GM12878 (cell line): ENCODE results near the gene ARHGEF37. TPM values are rescaled to one million over a fixed set of nuclear protein-coding genes. Genes with fewer than 3 reads are reported as not detected.

Source experiments
- ATAC-seq: fragments of 200-7000 bp; cut with Tn5 transposase; 3 replicates; pipeline ENCODE4 v1.9.1; 2020; ENCODE audit warnings: mild to moderate bottlenecking, moderate library complexity
- BruUV-seq: library from RNA; stranded (reverse); fragments of 400-500 nt; replicated peaks from 2 replicates; lab custom pipeline; 2021; lab: Mats Ljungman, UMichigan
- CTCF ChIA-PET: fragments of 300-600 bp; sonication (Branson Sonifier 250); formaldehyde crosslinking; extraction: SDS; loops from one replicate; lab custom pipeline; 2021; ENCODE audit warnings: inconsistent platforms; lab: Yijun Ruan, JAX
- POLR2A ChIA-PET: fragments of 350-600 bp; formaldehyde crosslinking; extraction: SDS; loops from one replicate; lab custom pipeline; 2021; ENCODE audit warnings: inconsistent platforms; lab: Charles Lee
- RAD21 ChIA-PET: fragments of 300-600 bp; sonication (Branson Sonifier 250); formaldehyde crosslinking; loops from one replicate; lab custom pipeline; 2023; ENCODE audit warnings: antibody characterized with exemption; ENCODE audit not compliant: unreplicated experiment; lab: Charles Lee
- SMC1A ChIA-PET: fragments of 300-600 bp; sonication (Branson Sonifier 250); formaldehyde crosslinking; loops from one replicate; lab custom pipeline; 2023; ENCODE audit not compliant: unreplicated experiment, uncharacterized antibody; lab: Charles Lee
- DNase-seq: peaks from one replicate; pipeline ENCODE4 v3.0.0-alpha.2; 2011; ENCODE audit warnings: low read depth, low spot score
- FAIRE-seq: peaks from 3 replicates; lab custom pipeline; 2011; peaks lifted over from hg19 to GRCh38; lab: Jason Lieb, UNC
- H2AFZ ChIP-seq: 2 replicates; pipeline ENCODE4 v1.6.0; 2011; ENCODE audit warnings: low read depth, low read length, control low read depth; ENCODE audit not compliant: control insufficient read depth
- H3K27ac ChIP-seq: 2 replicates; pipeline ENCODE4 v1.5.1; 2011; ENCODE audit warnings: control low read depth; ENCODE audit not compliant: control insufficient read depth, insufficient read depth
- H3K27me3 ChIP-seq, 2 experiments: replicated peaks in 1 of 2; 2 replicates each; pipeline versions ENCODE4 v1.6.0 to v1.6.1; 2011; ENCODE audit warnings: low read length in 1 of 2; ENCODE audit not compliant: control insufficient read depth in 2 of 2, insufficient read depth in 2 of 2
- H3K36me3 ChIP-seq, 2 experiments: 2 replicates each; pipeline ENCODE4 v1.5.1; 2011; ENCODE audit warnings: low read length in 1 of 2; ENCODE audit not compliant: control insufficient read depth in 2 of 2, insufficient read depth in 2 of 2
- H3K4me1 ChIP-seq: 2 replicates; pipeline ENCODE4 v1.6.1; 2011; ENCODE audit warnings: mild to moderate bottlenecking, low read length, moderate library complexity, mixed read lengths; ENCODE audit not compliant: control insufficient read depth, insufficient read depth
- H3K4me2 ChIP-seq: 2 replicates; pipeline ENCODE4 v1.6.0; 2011; ENCODE audit warnings: control low read depth; ENCODE audit not compliant: control insufficient read depth, insufficient read depth
- H3K4me3 ChIP-seq: fragments of 200-600 bp; sonication (generic); 2 replicates; pipeline ENCODE4 v1.5.1; 2016
- H3K79me2 ChIP-seq: 2 replicates; pipeline ENCODE4 v1.6.0; 2011; ENCODE audit warnings: low read length; ENCODE audit not compliant: control insufficient read depth, insufficient read depth
- H3K9ac ChIP-seq: 2 replicates; pipeline ENCODE4 v1.8.0; 2011; ENCODE audit warnings: low read length, control low read depth, mixed read lengths; ENCODE audit not compliant: control insufficient read depth, insufficient read depth
- H3K9me3 ChIP-seq: replicated peaks from 3 replicates; pipeline ENCODE4 v1.5.1; 2011; ENCODE audit warnings: mild to moderate bottlenecking, low read length; ENCODE audit not compliant: control insufficient read depth, insufficient read depth
- H4K20me1 ChIP-seq: 2 replicates; pipeline ENCODE4 v1.6.0; 2011; ENCODE audit not compliant: control insufficient read depth, insufficient read depth
- BHLHE40 ChIP-seq, 2 experiments: fragments of 450-650 bp in 1 of 2; IDR thresholded peaks; 2 replicates each; pipeline ENCODE4 v1.6.1; 2011 to 2017; ENCODE audit warnings: low read depth in 2 of 2, borderline replicate concordance in 1 of 2, improper control_type of control experiment in 1 of 2, low read length in 1 of 2, mild to moderate bottlenecking in 1 of 2
- CHD2 ChIP-seq: IDR thresholded peaks from 2 replicates; pipeline ENCODE4 v1.6.1; 2011; ENCODE audit warnings: low read depth, low read length, improper control_type of control experiment, borderline replicate concordance
- CREM ChIP-seq: IDR thresholded peaks from 2 replicates; pipeline ENCODE4 v1.6.1; 2014; ENCODE audit warnings: antibody characterized with exemption, low read depth
- E2F8 ChIP-seq: fragments of 450-650 bp; IDR thresholded peaks from 2 replicates; pipeline ENCODE4 v1.6.1; 2018; ENCODE audit warnings: mild to moderate bottlenecking, low read depth, moderate library complexity; ENCODE audit not compliant: partially characterized antibody
- JUND ChIP-seq: IDR thresholded peaks from 2 replicates; pipeline ENCODE4 v1.6.1; 2012; ENCODE audit warnings: low read depth, mild to moderate bottlenecking, low read length, improper control_type of control experiment, moderate library complexity
- KLF5 ChIP-seq: fragments of 450-650 bp; IDR thresholded peaks from 2 replicates; pipeline ENCODE4 v1.6.1; 2014; ENCODE audit warnings: mild to moderate bottlenecking; ENCODE audit not compliant: partially characterized antibody
- MTA2 ChIP-seq: fragments of 450-650 bp; IDR thresholded peaks from 2 replicates; pipeline ENCODE4 v1.6.1; 2016; ENCODE audit warnings: low read depth, mild to moderate bottlenecking, moderate library complexity
- NR2C2 ChIP-seq: IDR thresholded peaks from 2 replicates; pipeline ENCODE4 v1.6.1; 2011; ENCODE audit warnings: borderline replicate concordance, low read depth; ENCODE audit not compliant: control insufficient read depth, insufficient read length
- PBX3 ChIP-seq: IDR thresholded peaks from 2 replicates; pipeline ENCODE4 v1.6.1; 2011; ENCODE audit warnings: mild to moderate bottlenecking, low read depth, low read length, moderate library complexity; ENCODE audit not compliant: insufficient replicate concordance
- PML ChIP-seq: IDR thresholded peaks from 2 replicates; pipeline ENCODE4 v1.6.1; 2012; ENCODE audit warnings: low read length, inconsistent platforms
- RELA ChIP-seq: fragments of 450-650 bp; IDR thresholded peaks from 2 replicates; pipeline ENCODE4 v1.8.0; 2014; ENCODE audit warnings: borderline replicate concordance; ENCODE audit not compliant: partially characterized antibody
- SREBF2 ChIP-seq: IDR thresholded peaks from 2 replicates; pipeline ENCODE4 v1.6.1; 2012; ENCODE audit warnings: mild to moderate bottlenecking, low read length
- SUPT20H ChIP-seq: IDR thresholded peaks from 2 replicates; pipeline ENCODE4 v1.6.1; 2011; ENCODE audit warnings: low read depth, mild to moderate bottlenecking, low read length, moderate library complexity, borderline replicate concordance; ENCODE audit not compliant: control insufficient read depth
- USF2 ChIP-seq: IDR thresholded peaks from 2 replicates; pipeline ENCODE4 v1.6.1; 2011; ENCODE audit warnings: low read depth, low read length, improper control_type of control experiment, borderline replicate concordance
- YBX1 ChIP-seq: fragments of 450-650 bp; IDR thresholded peaks from 2 replicates; pipeline ENCODE4 v1.6.1; 2016; ENCODE audit warnings: antibody characterized with exemption
- ZNF274 ChIP-seq: IDR thresholded peaks from one replicate; pipeline ENCODE4 v1.8.0; 2011; ENCODE audit not compliant: insufficient read length, insufficient read depth
- WGBS: methylation state at CpG from one replicate; pipeline ENCODE4 v1.1.6; 2016; ENCODE audit warnings: low lambda C conversion rate; ENCODE audit not compliant: insufficient replicate concordance, insufficient coverage; ENCODE audit errors: missing lambda C conversion rate; 5-methylcytosine and 5-hydroxymethylcytosine counted together
- in situ Hi-C: fragments of 300-500 bp; cut with MboI; formaldehyde crosslinking; loops from 9 replicates; pipeline ENCODE4 v1.14.3; 2018; ENCODE audit warnings: mixed read lengths
- intact Hi-C: fragments of 100-400 bp; cut with micrococcal nuclease; formaldehyde crosslinking; loops from one replicate; pipeline ENCODE4 v1.14.2; 2022; ENCODE audit not compliant: unreplicated experiment
- polyA plus RNA-seq, 11 experiments: library from polyadenylated mRNA; depleted of rRNA in 4 of 11; unstranded in 6 of 11; stranded (reverse) in 5 of 11; fragments of >200 nt; fragmentation: Nextera tagmentation in 4 of 11; fragmentation: Illumina TruSeq in 1 of 11; extraction: Ambion mirVana in 4 of 11; extraction: Trizol in 1 of 11; gene quantifications; 1 replicate in 1 of 11; 2 replicates in 10 of 11; pipeline versions ENCODE4 v1.2.1 to v1.2.3, GENCODE V29; 2011 to 2016; ENCODE audit warnings: inconsistent platforms in 2 of 11, missing spikeins in 2 of 11, low read depth in 1 of 11
- total RNA-seq, 4 experiments: library from RNA; depleted of rRNA in 3 of 4; stranded (reverse); fragments of >200 nt in 3 of 4; fragmentation: Illumina TruSeq in 1 of 4; extraction: Trizol in 1 of 4; gene quantifications; 2 replicates each; pipeline versions ENCODE4 v1.2.1 to v1.2.3, GENCODE V29; 2013 to 2021

The ARHGEF37 gene
- total and polyA plus RNA-seq, 10 of the 15 experiments (the other 5 are each of a cell fraction or from before 2014, with no cell fraction given), result 0.16 to 1.1 (median 0.63) TPM

- no peaks in the 10 kb centered on the region for H4K20me1 ChIP-seq
- ChIA-PET RAD21 (no interaction called here), POLR2A (no interaction called here), SMC1A (no interaction called here), CTCF (no interaction called here)
- intact Hi-C loops, result no loop called here
- WGBS, result 93% methylated on average over 8 of the region's 8 CpGs
- H3K36me3 ChIP-seq, result no peaks in the 10 kb centered on the region
- peaks cover 3% of the 10 kb centered on the region; the same call in 2 of the 3 replicates for H3K9me3 ChIP-seq
- H3K4me1 ChIP-seq, result peaks cover 31% of the 10 kb centered on the region
- H3K9ac ChIP-seq, result no peak overlapping the region
- in situ Hi-C loops, result no loop called here
- no peak overlapping the region for H3K27ac ChIP-seq
- H3K4me3 ChIP-seq, result no peak overlapping the region
- H3K4me2 ChIP-seq, result no peak overlapping the region
- H3K79me2 ChIP-seq, result no peaks in the 10 kb centered on the region
- BruUV-seq, result no TSS peak
- DNase-seq (no peak), FAIRE-seq (no peak), ATAC-seq (no peak)
- H2AFZ ChIP-seq, result no peak overlapping the region
- no peaks in the 10 kb centered on the region for H3K27me3 ChIP-seq
- TF ChIP-seq RELA, result no peak
- TF ChIP-seq CHD2, result no peak
- TF ChIP-seq KLF5, result no peak
- TF ChIP-seq SREBF2, result no peak
- no peak for TF ChIP-seq SUPT20H
- no peak for TF ChIP-seq JUND
- no peak for TF ChIP-seq CREM
- TF ChIP-seq BHLHE40 (IDR thresholded peaks at IDR 0.05; ENCODE audit: borderline replicate concordance in 1 of 2, low read depth in 2 of 2, low read length in 1 of 2), result no peak
- TF ChIP-seq PBX3, result no peak
- no peak for TF ChIP-seq NR2C2
- no peak for TF ChIP-seq PML
- TF ChIP-seq ZNF274, result no peak
- TF ChIP-seq MTA2, result no peak
- TF ChIP-seq YBX1, result no peak
- no peak for TF ChIP-seq E2F8
- no peak for TF ChIP-seq USF2
These were observed 33.0 kb downstream of the ARHGEF37 start for GRCh38 chr5:149614034-149614907.
